ENCODE results near the gene TMEM63B.

Gene TMEM63B

DNA sequence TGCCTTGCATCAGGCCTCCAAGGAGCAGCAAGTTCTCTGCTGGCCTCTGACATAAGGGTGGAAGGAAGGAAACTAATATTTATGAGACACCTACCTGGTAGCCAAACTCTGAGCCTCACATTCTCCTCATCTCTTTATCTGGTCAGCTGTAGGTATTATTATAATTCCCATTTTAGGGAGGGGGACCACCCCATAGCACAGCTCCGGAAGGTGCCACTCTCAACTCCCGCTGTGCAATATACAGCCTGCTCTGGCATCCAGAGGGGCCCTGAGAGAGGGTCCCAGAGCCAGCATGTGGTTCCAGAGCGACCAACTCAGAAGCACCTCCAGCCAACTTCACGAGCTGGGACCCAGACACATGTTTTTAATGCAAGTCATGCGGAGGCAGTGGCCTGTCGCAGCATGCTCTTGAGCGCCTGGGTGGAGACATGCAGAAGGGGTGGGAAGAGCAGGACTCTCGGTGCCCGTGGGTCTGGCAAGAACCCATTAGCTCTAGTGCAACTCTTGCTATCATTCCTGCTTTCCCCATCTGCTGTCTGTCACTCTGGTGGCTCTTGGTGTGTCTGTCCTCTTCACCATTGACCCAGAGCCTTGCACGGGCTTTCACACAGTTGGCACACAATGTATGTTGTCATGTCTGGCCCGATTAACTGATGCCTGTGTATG lies 74.4 kb downstream of the TMEM63B start:
- Histone ChIP-seq H3K4me2 (ENCODE audit: low read depth, low read length, poor library complexity, severe bottlenecking) (no peak overlapping the region), H3K9me2 (replicated peaks; ENCODE audit: low read depth, low read length) (no peaks in the 10 kb centered on the region), H3K4me1 (ENCODE audit: insufficient read depth, low read length, poor library complexity, severe bottlenecking) (peaks cover 26% of the 10 kb centered on the region), H3K9ac (ENCODE audit: low read depth, low read length, poor library complexity, severe bottlenecking) (no peak overlapping the region), H3K36me3 (ENCODE audit: insufficient read depth, low read length) (no peaks in the 10 kb centered on the region), H3F3A (ENCODE audit: low read depth) (no peaks in the 10 kb centered on the region), H3K79me2 (ENCODE audit: insufficient read depth, low read length) (no peaks in the 10 kb centered on the region), H3K9me3 (ENCODE audit: insufficient read depth, low read depth, low read length) (no peaks in the 10 kb centered on the region), H2AFZ (ENCODE audit: low read length) (peak overlapping the region; percentile 59; the same call in 1 of the 2 replicates), H3K27me3 (ENCODE audit: insufficient read depth, low read length, poor library complexity, severe bottlenecking) (no peaks in the 10 kb centered on the region), H4K20me1 (ENCODE audit: insufficient read depth, low read length, poor library complexity, severe bottlenecking) (no peaks in the 10 kb centered on the region), H3K4me3 (ENCODE audit: low read length, poor library complexity, severe bottlenecking) (no peak overlapping the region)
- TF ChIP-seq EZH2phosphoT487 (IDR thresholded peaks at IDR 0.05; ENCODE audit: borderline replicate concordance) (no peak), CTCF (conservative IDR thresholded peaks at IDR 0.05; ENCODE audit: low read length) (no peak)

- Histone ChIP-seq H3K4me2 (ENCODE audit: low read depth, low read length, poor library complexity, severe bottlenecking) (no peak overlapping the region), H4K20me1 (ENCODE audit: insufficient read depth, low read length, poor library complexity, severe bottlenecking) (no peaks in the 10 kb centered on the region), H3K9me2 (replicated peaks; ENCODE audit: low read depth, low read length) (no peaks in the 10 kb centered on the region), H3K9ac (ENCODE audit: low read depth, low read length, poor library complexity, severe bottlenecking) (no peak overlapping the region), H3K79me2 (ENCODE audit: insufficient read depth, low read length) (no peaks in the 10 kb centered on the region), H3K9me3 (ENCODE audit: insufficient read depth, low read depth, low read length) (no peaks in the 10 kb centered on the region), H3K27me3 (ENCODE audit: insufficient read depth, low read length, poor library complexity, severe bottlenecking) (no peaks in the 10 kb centered on the region), H3K4me3 (ENCODE audit: low read length, poor library complexity, severe bottlenecking) (no peak overlapping the region), H2AFZ (ENCODE audit: low read length) (no peak overlapping the region), H3F3A (ENCODE audit: low read depth) (no peaks in the 10 kb centered on the region), H3K36me3 (ENCODE audit: insufficient read depth, low read length) (no peaks in the 10 kb centered on the region), H3K4me1 (ENCODE audit: insufficient read depth, low read length, poor library complexity, severe bottlenecking) (peaks cover 26% of the 10 kb centered on the region)
- TF ChIP-seq CTCF (conservative IDR thresholded peaks at IDR 0.05; ENCODE audit: low read length) (no peak), EZH2phosphoT487 (IDR thresholded peaks at IDR 0.05; ENCODE audit: borderline replicate concordance) (no peak)
These were observed 75.1 kb downstream of the TMEM63B start for GRCh38 chr6:44202332-44202971.

GRCh38 chr6:44202972-44203750 lies 75.8 kb downstream of the TMEM63B start:
- Histone ChIP-seq H4K20me1 (ENCODE audit: insufficient read depth, low read length, poor library complexity, severe bottlenecking) (no peaks in the 10 kb centered on the region), H3F3A (ENCODE audit: low read depth) (no peaks in the 10 kb centered on the region), H3K4me3 (ENCODE audit: low read length, poor library complexity, severe bottlenecking) (no peak overlapping the region), H3K4me1 (ENCODE audit: insufficient read depth, low read length, poor library complexity, severe bottlenecking) (peaks cover 26% of the 10 kb centered on the region), H3K9me3 (ENCODE audit: insufficient read depth, low read depth, low read length) (no peaks in the 10 kb centered on the region), H2AFZ (ENCODE audit: low read length) (no peak overlapping the region), H3K9ac (ENCODE audit: low read depth, low read length, poor library complexity, severe bottlenecking) (no peak overlapping the region), H3K79me2 (ENCODE audit: insufficient read depth, low read length) (no peaks in the 10 kb centered on the region), H3K27me3 (ENCODE audit: insufficient read depth, low read length, poor library complexity, severe bottlenecking) (no peaks in the 10 kb centered on the region), H3K4me2 (ENCODE audit: low read depth, low read length, poor library complexity, severe bottlenecking) (no peak overlapping the region), H3K36me3 (ENCODE audit: insufficient read depth, low read length) (no peaks in the 10 kb centered on the region), H3K9me2 (replicated peaks; ENCODE audit: low read depth, low read length) (no peaks in the 10 kb centered on the region)
- no peak for TF ChIP-seq EZH2phosphoT487 (IDR thresholded peaks at IDR 0.05; ENCODE audit: borderline replicate concordance)
- no peak for TF ChIP-seq CTCF (conservative IDR thresholded peaks at IDR 0.05; ENCODE audit: low read length)

Measured in Loucy (cell line).